B cell (primary cell): ENCODE measurements around the gene ICA1. TPM values are rescaled to one million over a fixed set of nuclear protein-coding genes. Genes with fewer than 3 reads are reported as not detected.

Experiments
- ATAC-seq: fragments of 200-7000 bp; cut with Tn5 transposase; one replicate; pipeline ENCODE4 v1.10.0; 2021; ENCODE audit warnings: low read depth, mild to moderate bottlenecking, moderate number of reproducible peaks, moderate library complexity
- CTCF ChIA-PET: fragments of 350-600 bp; sonication (Branson Sonifier 250); formaldehyde crosslinking; loops from one replicate; lab custom pipeline; 2021; ENCODE audit warnings: antibody characterized with exemption, inconsistent platforms; lab: Charles Lee
- POLR2A ChIA-PET: fragments of 350-600 bp; sonication (Branson Sonifier 250); formaldehyde crosslinking; loops from one replicate; lab custom pipeline; 2021; ENCODE audit warnings: antibody characterized with exemption; lab: Charles Lee
- DNase-seq: peaks from one replicate; pipeline ENCODE4 v3.0.0; 2013
- H2AFZ ChIP-seq: 2 replicates; pipeline ENCODE4 v1.6.1; 2012; ENCODE audit warnings: mild to moderate bottlenecking, low read depth, low read length; ENCODE audit not compliant: insufficient read depth, poor library complexity, severe bottlenecking
- H3K27ac ChIP-seq, 2 donors: 1 replicate in 1 of 2; 2 replicates in 1 of 2; pipeline ENCODE4 v1.5.1; 2012 to 2013; ENCODE audit warnings: low read length in 2 of 2, mild to moderate bottlenecking in 2 of 2, moderate library complexity in 1 of 2
- H3K27me3 ChIP-seq, 4 experiments: fragments of 200-600 bp in 1 of 4; sonication (generic) in 1 of 4; replicated peaks in 1 of 4; 1 replicate in 2 of 4; 2 replicates in 2 of 4; pipeline versions ENCODE4 v1.6.1 to v1.7.0; 2013 to 2016; ENCODE audit warnings: low read length in 3 of 4, mild to moderate bottlenecking in 2 of 4, mixed read lengths in 1 of 4, moderate library complexity in 1 of 4; ENCODE audit not compliant: insufficient read depth in 4 of 4, control insufficient read depth in 3 of 4; ENCODE audit errors: control extremely low read depth in 1 of 4
- H3K36me3 ChIP-seq, 2 experiments: replicated peaks in 1 of 2; 1 replicate in 1 of 2; 2 replicates in 1 of 2; pipeline versions ENCODE4 v1.6.1 to v1.7.1; 2013; ENCODE audit warnings: low read length in 1 of 2; ENCODE audit not compliant: insufficient read depth in 2 of 2, control insufficient read depth in 1 of 2; ENCODE audit errors: control extremely low read depth in 1 of 2, extremely low read depth in 1 of 2
- H3K4me1 ChIP-seq, 2 donors: fragments of 200-600 bp in 1 of 2; sonication (generic) in 1 of 2; 1 replicate in 1 of 2; 2 replicates in 1 of 2; pipeline versions ENCODE4 v1.5.1 to v1.6.1; 2013 to 2017; ENCODE audit warnings: low read length in 2 of 2; ENCODE audit not compliant: control insufficient read depth in 2 of 2, insufficient read depth in 2 of 2
- H3K4me2 ChIP-seq: replicated peaks from 2 replicates; pipeline ENCODE3; 2012; ENCODE audit warnings: mild to moderate bottlenecking, low read depth, low read length; ENCODE audit not compliant: poor library complexity, severe bottlenecking
- H3K4me3 ChIP-seq, 5 experiments: fragments of 200-600 bp in 1 of 5; sonication (generic) in 1 of 5; 1 replicate in 3 of 5; 2 replicates in 2 of 5; pipeline versions ENCODE4 v1.5.1 to v1.7.0; 2011 to 2016; ENCODE audit warnings: low read length in 4 of 5, mild to moderate bottlenecking in 4 of 5, low read depth in 2 of 5, control low read depth in 1 of 5, moderate library complexity in 1 of 5; ENCODE audit not compliant: insufficient read depth in 1 of 5; ENCODE audit errors: control extremely low read depth in 1 of 5, extremely low read depth in 1 of 5
- H3K79me2 ChIP-seq: fragments of 200-600 bp; sonication (generic); one replicate; pipeline ENCODE4 v1.6.0; 2016; ENCODE audit warnings: low read length; ENCODE audit not compliant: control insufficient read depth, insufficient read depth
- H3K9ac ChIP-seq: fragments of 200-600 bp; sonication (generic); 2 replicates; pipeline ENCODE4 v1.6.1; 2017; ENCODE audit warnings: mild to moderate bottlenecking, low read length, moderate library complexity
- H3K9me3 ChIP-seq, 3 donors: one replicate each; pipeline versions ENCODE4 v1.6.1 to v1.7.1; 2013; ENCODE audit warnings: low read length in 2 of 3; ENCODE audit not compliant: control insufficient read depth in 2 of 3, insufficient read depth in 1 of 3; ENCODE audit errors: control extremely low read depth in 1 of 3
- H4K20me1 ChIP-seq: 2 replicates; pipeline ENCODE4 v1.6.0; 2012; ENCODE audit warnings: mild to moderate bottlenecking, low read length; ENCODE audit not compliant: insufficient read depth, control insufficient read depth, poor library complexity, severe bottlenecking
- H3K27ac Mint-ChIP-seq: one replicate; pipeline ENCODE4 v1.8.0; 2021; ENCODE audit warnings: mixed read lengths
- H3K27me3 Mint-ChIP-seq: one replicate; pipeline ENCODE4 v1.8.0; 2021; ENCODE audit warnings: mixed read lengths
- H3K4me1 Mint-ChIP-seq: one replicate; pipeline ENCODE4 v1.8.0; 2021; ENCODE audit warnings: mixed read lengths
- H3K4me3 Mint-ChIP-seq: one replicate; pipeline ENCODE4 v1.8.0; 2021; ENCODE audit warnings: mixed read lengths
- H3K9me3 Mint-ChIP-seq: one replicate; pipeline ENCODE4 v1.8.0; 2022; ENCODE audit warnings: mixed read lengths; ENCODE audit not compliant: insufficient read depth
- EZH2 ChIP-seq: IDR thresholded peaks from 2 replicates; pipeline ENCODE4 v1.6.1; 2012; ENCODE audit warnings: borderline replicate concordance, low read depth, mild to moderate bottlenecking, moderate library complexity, low read length; ENCODE audit not compliant: insufficient read depth, poor library complexity, severe bottlenecking
- WGBS: methylation state at CpG from one replicate; pipeline ENCODE4 v1.1.5; 2013; ENCODE audit warnings: missing lambda C conversion rate; ENCODE audit not compliant: insufficient coverage; 5-methylcytosine and 5-hydroxymethylcytosine counted together
- intact Hi-C: fragments of 100-400 bp; cut with micrococcal nuclease; formaldehyde crosslinking; loops from one replicate; pipeline ENCODE4 v1.10.0; 2022
- polyA plus RNA-seq: library from polyadenylated mRNA; depleted of rRNA; stranded (reverse); fragments of >200 nt; gene quantifications from 2 replicates; pipeline ENCODE4 v1.2.3, GENCODE V29; 2012
- total RNA-seq, 2 donors: library from RNA; stranded (reverse); fragments of 120-200 nt in 1 of 2; gene quantifications; 1 replicate in 1 of 2; 2 replicates in 1 of 2; pipeline versions ENCODE4 v1.2.3 to v1.2.4, GENCODE V29; 2013 to 2022
- TF ChIP-seq, protein P1 (sequence below): fragments of 200-600 bp; IDR thresholded peaks from one replicate; pipeline ENCODE4 v1.8.0; 2022; ENCODE audit warnings: antibody characterized with exemption, mild to moderate bottlenecking

The ICA1 gene
- total and polyA plus RNA-seq, 2 donors (not counting 1 experiment from before 2014, with no cell fraction given) = 0.03 TPM; not detected in 1

DNA sequence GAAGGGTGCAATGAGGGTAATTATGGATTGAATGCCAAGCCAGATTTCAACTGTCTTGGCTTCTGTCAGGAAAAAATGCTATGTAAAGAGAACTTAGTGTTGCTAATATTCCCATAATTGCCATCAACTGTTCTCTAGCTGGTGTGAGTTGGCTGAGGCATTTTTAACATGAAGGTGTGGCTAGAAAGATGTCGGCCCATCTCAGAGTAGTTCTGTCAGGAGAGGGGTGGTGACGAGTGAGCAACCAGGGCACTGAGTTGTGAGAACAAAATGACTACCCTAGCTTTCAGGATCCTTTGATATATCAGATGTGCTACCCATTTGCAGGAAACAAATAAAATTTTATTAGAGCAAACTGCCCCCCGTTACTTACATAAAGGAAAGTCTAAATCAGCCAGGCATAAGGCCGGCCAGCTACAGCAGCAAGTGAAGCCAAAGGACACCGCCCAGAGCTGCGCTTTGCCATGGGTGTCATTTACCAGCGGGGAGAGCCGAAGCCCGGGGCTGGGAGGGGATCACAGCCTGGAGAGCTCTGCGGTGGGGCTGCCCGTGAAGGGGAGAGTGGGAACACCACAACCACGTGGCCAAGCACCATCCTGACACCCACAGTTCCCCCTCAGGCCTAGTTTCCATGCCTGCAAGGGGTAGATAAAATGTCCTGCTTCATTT lies 141.4 kb downstream of the ICA1 start:
- H3K79me2 ChIP-seq = no peaks in the 10 kb centered on the region
- Mint-ChIP-seq H3K9me3 (no peaks in the 10 kb centered on the region), H3K4me3 (no peak overlapping the region), H3K4me1 (peaks cover 42% of the 10 kb centered on the region), H3K27me3 (no peaks in the 10 kb centered on the region), H3K27ac (no peak overlapping the region)
- H3K4me1 ChIP-seq = peaks cover 18 to 22% of the 10 kb centered on the region in 2 donors
- no peak for ATAC-seq
- no peak overlapping the region for H3K4me3 ChIP-seq
- H3K9me3 ChIP-seq = no peaks in the 10 kb centered on the region
- no peaks in the 10 kb centered on the region for H3K36me3 ChIP-seq
- no peak overlapping the region for H3K4me2 ChIP-seq
- ChIA-PET POLR2A (interaction anchor here (0.6 kb wide), 1 partner anchor 160 kb away, joined by 3 read pairs; no protein-coding TSS in a partner anchor), CTCF (no interaction called here)
- 91% methylated on average over 8 of the region's 12 CpGs for WGBS
- no peak overlapping the region for H2AFZ ChIP-seq
- TF ChIP-seq, protein P1, sequence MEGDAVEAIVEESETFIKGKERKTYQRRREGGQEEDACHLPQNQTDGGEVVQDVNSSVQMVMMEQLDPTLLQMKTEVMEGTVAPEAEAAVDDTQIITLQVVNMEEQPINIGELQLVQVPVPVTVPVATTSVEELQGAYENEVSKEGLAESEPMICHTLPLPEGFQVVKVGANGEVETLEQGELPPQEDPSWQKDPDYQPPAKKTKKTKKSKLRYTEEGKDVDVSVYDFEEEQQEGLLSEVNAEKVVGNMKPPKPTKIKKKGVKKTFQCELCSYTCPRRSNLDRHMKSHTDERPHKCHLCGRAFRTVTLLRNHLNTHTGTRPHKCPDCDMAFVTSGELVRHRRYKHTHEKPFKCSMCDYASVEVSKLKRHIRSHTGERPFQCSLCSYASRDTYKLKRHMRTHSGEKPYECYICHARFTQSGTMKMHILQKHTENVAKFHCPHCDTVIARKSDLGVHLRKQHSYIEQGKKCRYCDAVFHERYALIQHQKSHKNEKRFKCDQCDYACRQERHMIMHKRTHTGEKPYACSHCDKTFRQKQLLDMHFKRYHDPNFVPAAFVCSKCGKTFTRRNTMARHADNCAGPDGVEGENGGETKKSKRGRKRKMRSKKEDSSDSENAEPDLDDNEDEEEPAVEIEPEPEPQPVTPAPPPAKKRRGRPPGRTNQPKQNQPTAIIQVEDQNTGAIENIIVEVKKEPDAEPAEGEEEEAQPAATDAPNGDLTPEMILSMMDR = no peak
- TF ChIP-seq EZH2 = no peak
- DNase-seq = no peak
- H3K27ac ChIP-seq = no peak overlapping the region
- H4K20me1 ChIP-seq = no peaks in the 10 kb centered on the region
- H3K9ac ChIP-seq = no peak overlapping the region
- no peaks in the 10 kb centered on the region for H3K27me3 ChIP-seq
- intact Hi-C loops = no loop called here

DNA sequence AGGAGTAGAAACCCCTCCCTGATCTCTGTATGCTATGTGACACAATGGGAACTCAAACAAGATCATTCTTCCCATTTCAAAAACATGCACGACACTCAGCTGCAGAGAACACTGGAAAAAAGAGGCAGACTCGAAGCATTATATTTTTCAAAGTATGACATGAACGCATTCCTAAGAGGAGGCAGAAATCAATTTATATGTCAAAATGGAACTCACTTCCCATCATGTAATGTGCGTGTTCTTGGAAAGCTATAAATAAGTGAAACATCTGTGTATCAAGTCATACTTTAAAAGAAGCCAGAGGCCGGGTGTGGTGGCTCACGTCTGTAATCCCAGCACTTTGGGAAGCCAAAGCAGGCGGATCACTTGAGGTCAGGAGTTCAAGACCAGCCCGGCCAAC lies 142.7 kb downstream of the ICA1 start:
- ChIA-PET CTCF (interaction anchor here (0.7 kb wide), 1 partner anchor 16 kb away, joined by 5 read pairs; no protein-coding TSS in a partner anchor), POLR2A (no interaction called here)
- no peak overlapping the region for H3K27ac ChIP-seq
- TF ChIP-seq EZH2 = no peak
- TF ChIP-seq, protein P1 = no peak
- no peak for ATAC-seq
- no peaks in the 10 kb centered on the region for H3K27me3 ChIP-seq
- H3K27ac Mint-ChIP-seq = no peak overlapping the region
- H3K27me3 Mint-ChIP-seq = no peaks in the 10 kb centered on the region
- no peak for DNase-seq
- H3K9ac ChIP-seq = no peak overlapping the region
- H2AFZ ChIP-seq = no peak overlapping the region
- H3K9me3 Mint-ChIP-seq = peaks cover 3% of the 10 kb centered on the region
- H3K4me1 Mint-ChIP-seq = peaks cover 44% of the 10 kb centered on the region
- 97% methylated on average over 5 of the region's 8 CpGs for WGBS
- no peaks in the 10 kb centered on the region for H4K20me1 ChIP-seq
- intact Hi-C loops = no loop called here
- no peak overlapping the region for H3K4me2 ChIP-seq
- H3K4me3 ChIP-seq = no peak overlapping the region
- no peaks in the 10 kb centered on the region for H3K79me2 ChIP-seq
- H3K4me1 ChIP-seq = peaks cover 23 to 27% of the 10 kb centered on the region in 2 donors
- H3K4me3 Mint-ChIP-seq = no peak overlapping the region
- H3K9me3 ChIP-seq = peaks cover 0 to 2% (median 0%) of the 10 kb centered on the region in 3 donors
- no peaks in the 10 kb centered on the region for H3K36me3 ChIP-seq
